ENCODE measurements around the gene A2M. TPM values are rescaled to one million over a fixed set of nuclear protein-coding genes. Genes with fewer than 3 reads are reported as not detected.

The A2M gene
- total and polyA plus RNA-seq, 2 of the 8 experiments (the other 6 are each of a cell fraction or from before 2014, with no cell fraction given) = 0.15 TPM; not detected in 1

GRCh38 chr12:9077152-9078031 lies 38.3 kb downstream of the A2M start:
- H4K5ac ChIP-seq (ENCODE audit: insufficient read length, low read depth, low read length) = no peak overlapping the region
- no peak overlapping the region for H2BK20ac ChIP-seq (ENCODE audit: low read length)
- no peak overlapping the region for H3K27ac ChIP-seq (ENCODE audit: low read depth, low read length)
- H3K79me2 ChIP-seq (ENCODE audit: control insufficient read depth in 1 of 2, insufficient read depth in 2 of 2, low read length in 2 of 2) = no peaks in the 10 kb centered on the region
- no peak overlapping the region for H3K23ac ChIP-seq (ENCODE audit: insufficient read length)
- no peak overlapping the region for H2BK15ac ChIP-seq (ENCODE audit: low read length)
- H3K56ac ChIP-seq (replicated peaks; ENCODE audit: insufficient read length, low read depth, low read length) = no peak overlapping the region
- CTCF ChIA-PET (ENCODE audit: partially characterized antibody) = interaction anchor here (1.7 kb wide), 1 partner anchor 11 kb away, joined by 4 read pairs; no protein-coding TSS in a partner anchor
- no peak overlapping the region for H3K4me2 ChIP-seq (ENCODE audit: insufficient read depth in 1 of 2, low read depth in 2 of 2, low read length in 2 of 2)
- H3K27me3 ChIP-seq (replicated peaks in 1 of 4; ENCODE audit: control insufficient read depth in 3 of 4, extremely low read depth in 1 of 4, insufficient read depth in 3 of 4, low read length in 3 of 4) = peaks cover 0 to 1% (median 0%) of the 10 kb centered on the region in 4 experiments; a peak in 1 of 7 replicates
- H3K9me3 ChIP-seq (ENCODE audit: insufficient read depth in 2 of 2, low read depth in 1 of 2, low read length in 1 of 2) = no peaks in the 10 kb centered on the region; a peak in 1 of 4 replicates
- WGBS, 2 experiments (ENCODE audit: extremely low coverage in 1 of 2, insufficient coverage in 1 of 2, insufficient read length in 1 of 2, insufficient replicate concordance in 2 of 2, low coverage in 1 of 2, low lambda C conversion rate in 2 of 2, missing lambda C conversion rate in 1 of 2) = 93% methylated on average over 5 of the region's 5 CpGs; no CpG with 5 or more reads in 1 of the 2 experiments
- H2BK12ac ChIP-seq (ENCODE audit: low read depth, low read length) = no peak overlapping the region
- no peak for FAIRE-seq
- no peaks in the 10 kb centered on the region for H3K23me2 ChIP-seq (ENCODE audit: low read depth, low read length)
- H4K91ac ChIP-seq (replicated peaks; ENCODE audit: insufficient read length, low read length) = no peak overlapping the region
- POLR2A ChIA-PET (ENCODE audit: partially characterized antibody) = interaction anchor here (1.2 kb wide), 1 partner anchor 12 kb away, joined by 7 read pairs; no protein-coding TSS in a partner anchor
- no peaks in the 10 kb centered on the region for H4K20me1 ChIP-seq (replicated peaks in 1 of 2; ENCODE audit: control insufficient read depth in 1 of 2, insufficient read depth in 2 of 2, low read length in 2 of 2)
- H2AFZ ChIP-seq (ENCODE audit: low read length) = no peak overlapping the region
- H3K14ac ChIP-seq (ENCODE audit: insufficient read length) = no peak overlapping the region
- H3K36me3 ChIP-seq (ENCODE audit: control insufficient read depth in 2 of 4, insufficient read depth in 4 of 4, low read length in 3 of 4) = no peaks in the 10 kb centered on the region
- H3K4ac ChIP-seq (replicated peaks; ENCODE audit: insufficient read length, low read depth, low read length) = no peak overlapping the region
- no peak overlapping the region for H3K18ac ChIP-seq (ENCODE audit: extremely low read depth, low read length)
- H3K4me1 ChIP-seq (replicated peaks in 1 of 4; ENCODE audit: control insufficient read depth in 3 of 4, insufficient read depth in 4 of 4, low read length in 3 of 4) = no peaks in the 10 kb centered on the region
- no peak overlapping the region for H2BK5ac ChIP-seq (ENCODE audit: low read depth, low read length)
- no peak overlapping the region for H3K9ac ChIP-seq (replicated peaks in 1 of 4; ENCODE audit: extremely low read depth in 1 of 4, low read depth in 3 of 4, low read length in 3 of 4)
- no peaks in the 10 kb centered on the region for H3K79me1 ChIP-seq (ENCODE audit: low read depth, low read length)
- DNase-seq (ENCODE audit: low read depth in 1 of 2, low spot score in 2 of 2) = no peak
- no peak overlapping the region for H3K4me3 ChIP-seq (ENCODE audit: extremely low read depth in 1 of 4, insufficient read depth in 2 of 4, low read depth in 3 of 4, low read length in 4 of 4)
- no peak overlapping the region for H2BK120ac ChIP-seq (replicated peaks; ENCODE audit: low read depth, low read length)
- TF ChIP-seq SIN3A (conservative IDR thresholded peaks at IDR 0.05 in 1 of 2, IDR thresholded peaks at IDR 0.05 in 1 of 2; ENCODE audit: low read depth in 1 of 2, low read length in 2 of 2) = no peak
- H4K8ac ChIP-seq (ENCODE audit: extremely low read depth, insufficient read depth, low read length) = no peak overlapping the region
- H2AK5ac ChIP-seq (ENCODE audit: low read depth, low read length) = no peak overlapping the region

All from H1 (cell line).